C4-2B (cell line): ENCODE results near the gene NRAP.
A peak's percentile ranks its signal among the peaks of the same experiment; 100 is the strongest.

Source experiments
- H3K27ac ChIP-seq: fragments of 450-650 bp; 2 replicates; pipeline ENCODE4 v1.5.1; 2017
- ZFX ChIP-seq: fragments of 450-650 bp; IDR thresholded peaks from 2 replicates; pipeline ENCODE4 v1.6.1; 2017
- TF ChIP-seq, protein P1 (sequence below): fragments of 450-650 bp; conservative IDR thresholded peaks from 2 replicates; pipeline ENCODE4 v1.5.1; 2017; ENCODE audit warnings: mild to moderate bottlenecking

The NRAP gene

DNA sequence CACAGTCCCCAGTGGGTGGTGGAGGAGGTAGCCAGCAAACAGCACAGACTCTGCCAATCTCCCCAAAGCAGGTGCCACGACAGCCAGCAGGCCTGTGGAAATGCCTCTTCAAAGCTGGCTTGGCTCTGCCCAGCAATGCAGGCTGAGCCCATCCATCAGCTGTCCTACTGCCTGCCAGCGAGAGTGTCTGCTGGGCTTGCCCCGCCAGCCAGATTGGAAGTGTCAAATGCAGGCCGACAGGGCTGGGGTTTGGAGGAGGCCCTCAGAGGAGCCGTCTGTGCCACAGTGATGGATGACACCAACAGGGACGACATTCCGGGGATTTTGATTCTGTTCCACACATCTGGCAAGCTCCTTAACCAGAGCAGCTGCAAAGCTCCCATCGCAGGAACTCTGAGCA is 94.3 kb downstream of the NRAP start:
- H3K27ac ChIP-seq = no peak overlapping the region
- TF ChIP-seq, protein P1, sequence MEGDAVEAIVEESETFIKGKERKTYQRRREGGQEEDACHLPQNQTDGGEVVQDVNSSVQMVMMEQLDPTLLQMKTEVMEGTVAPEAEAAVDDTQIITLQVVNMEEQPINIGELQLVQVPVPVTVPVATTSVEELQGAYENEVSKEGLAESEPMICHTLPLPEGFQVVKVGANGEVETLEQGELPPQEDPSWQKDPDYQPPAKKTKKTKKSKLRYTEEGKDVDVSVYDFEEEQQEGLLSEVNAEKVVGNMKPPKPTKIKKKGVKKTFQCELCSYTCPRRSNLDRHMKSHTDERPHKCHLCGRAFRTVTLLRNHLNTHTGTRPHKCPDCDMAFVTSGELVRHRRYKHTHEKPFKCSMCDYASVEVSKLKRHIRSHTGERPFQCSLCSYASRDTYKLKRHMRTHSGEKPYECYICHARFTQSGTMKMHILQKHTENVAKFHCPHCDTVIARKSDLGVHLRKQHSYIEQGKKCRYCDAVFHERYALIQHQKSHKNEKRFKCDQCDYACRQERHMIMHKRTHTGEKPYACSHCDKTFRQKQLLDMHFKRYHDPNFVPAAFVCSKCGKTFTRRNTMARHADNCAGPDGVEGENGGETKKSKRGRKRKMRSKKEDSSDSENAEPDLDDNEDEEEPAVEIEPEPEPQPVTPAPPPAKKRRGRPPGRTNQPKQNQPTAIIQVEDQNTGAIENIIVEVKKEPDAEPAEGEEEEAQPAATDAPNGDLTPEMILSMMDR = no peak
- TF ChIP-seq ZFX = no peak

DNA sequence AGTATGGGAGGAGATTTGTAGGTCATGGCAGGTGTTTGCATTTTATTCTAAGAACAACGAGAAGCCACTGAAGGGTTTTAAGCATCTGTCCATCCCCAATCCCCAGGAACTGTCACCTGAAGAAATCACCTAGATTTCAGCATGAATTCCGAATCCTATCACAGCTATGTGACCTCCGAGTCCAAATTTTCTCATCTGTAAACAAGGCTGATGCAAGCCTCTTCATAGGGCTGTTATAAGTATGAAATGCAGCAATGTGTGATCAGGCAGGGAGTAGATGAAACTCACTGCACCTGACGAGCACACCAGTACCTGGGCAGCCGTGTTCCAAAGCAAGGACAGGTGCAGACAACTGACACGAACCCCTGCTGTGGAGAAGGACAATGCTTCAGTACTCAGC is 97.0 kb downstream of the NRAP start:
- TF ChIP-seq, protein P1 = no peak
- TF ChIP-seq ZFX = no peak
- H3K27ac ChIP-seq = no peak overlapping the region

DNA sequence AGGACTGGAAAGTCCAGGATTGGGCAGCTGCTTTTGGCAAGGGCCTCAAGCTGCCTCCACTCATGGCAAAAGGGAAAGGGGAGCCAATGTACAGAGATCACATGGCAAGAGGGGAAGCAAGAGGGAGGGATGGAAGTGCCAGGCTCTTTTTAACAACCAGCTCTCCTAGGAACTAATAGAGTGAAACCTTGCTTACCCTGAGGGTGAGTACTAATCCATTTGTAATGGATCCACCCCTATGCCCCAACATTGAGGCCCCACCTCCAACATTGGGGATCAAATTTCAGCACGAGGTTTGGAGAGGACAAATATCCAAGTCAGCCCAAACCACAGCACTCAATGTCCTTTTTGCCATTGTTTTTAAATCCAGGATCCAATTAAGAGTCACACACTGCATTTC is 98.5 kb downstream of the NRAP start:
- TF ChIP-seq, protein P1 = no peak
- H3K27ac ChIP-seq = no peak overlapping the region

GRCh38 chr10:113563306-113564088 is 100.3 kb downstream of the NRAP start:
- peak overlapping the region; percentile 27; the same call in 1 of the 2 replicates for H3K27ac ChIP-seq
- TF ChIP-seq, protein P1 = peak; percentile 99
- TF ChIP-seq ZFX = no peak

DNA sequence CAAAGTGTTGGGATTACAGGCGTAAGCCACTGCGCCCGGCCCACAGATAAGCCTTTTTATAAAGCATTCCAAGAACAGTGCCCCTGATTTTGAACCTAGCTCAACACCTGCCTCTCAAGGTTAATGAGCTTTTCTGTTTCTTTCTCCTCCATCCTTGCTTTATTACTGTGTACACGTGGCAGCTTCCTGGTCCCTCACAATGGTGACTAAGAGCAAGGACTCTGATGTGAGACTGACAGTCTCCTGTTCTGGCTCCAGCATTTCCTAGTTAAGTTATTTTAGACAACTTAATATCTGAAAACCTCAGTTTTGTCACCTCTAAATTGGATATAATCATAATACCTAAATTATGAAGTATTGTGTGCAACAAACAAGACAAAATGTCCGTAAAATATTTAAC is 101.1 kb downstream of the NRAP start:
- TF ChIP-seq ZFX = no peak
- TF ChIP-seq, protein P1 = no peak
- H3K27ac ChIP-seq = no peak overlapping the region

- TF ChIP-seq, protein P1 = no peak
- no peak for TF ChIP-seq ZFX
- no peak overlapping the region for H3K27ac ChIP-seq
Observed at GRCh38 chr10:113562069-113562468, 101.8 kb downstream of the NRAP start.

DNA sequence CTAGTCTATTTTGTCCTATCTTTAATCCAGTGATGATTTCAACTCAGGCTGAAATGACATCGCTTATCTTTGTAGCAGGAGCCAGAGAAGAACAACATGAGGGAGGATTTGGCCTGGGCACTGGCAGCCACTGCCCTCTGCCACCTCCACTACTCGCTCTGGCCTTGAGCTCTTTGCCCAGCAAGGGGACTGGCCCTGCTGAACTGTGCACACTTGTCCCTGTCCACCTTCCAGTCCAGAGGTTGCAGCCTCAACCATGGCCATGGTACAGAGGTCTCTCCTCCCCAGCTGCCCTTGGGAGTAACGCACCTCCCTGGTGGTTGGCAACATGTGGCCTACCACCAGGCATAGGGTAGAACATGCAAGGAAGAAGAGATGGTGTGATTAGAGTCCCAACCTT is 102.6 kb downstream of the NRAP start:
- H3K27ac ChIP-seq = no peak overlapping the region
- no peak for TF ChIP-seq ZFX
- TF ChIP-seq, protein P1 = no peak
